HUES6 (cell line): ENCODE results near the gene APC.

Source experiments
- H3K27ac ChIP-seq: 2 replicates; pipeline ENCODE4 v1.7.0; 2013; ENCODE audit warnings: low read depth, mild to moderate bottlenecking, low read length, inconsistent platforms
- H3K27me3 ChIP-seq: 2 replicates; pipeline ENCODE4 v1.6.1; 2013; ENCODE audit warnings: low read length; ENCODE audit not compliant: control insufficient read depth, insufficient read depth
- H3K36me3 ChIP-seq: 2 replicates; pipeline ENCODE4 v1.6.1; 2013; ENCODE audit warnings: low read length; ENCODE audit not compliant: control insufficient read depth, insufficient read depth
- H3K4me1 ChIP-seq: 2 replicates; pipeline ENCODE4 v1.6.1; 2013; ENCODE audit warnings: low read length; ENCODE audit not compliant: control insufficient read depth, insufficient read depth
- H3K4me3 ChIP-seq: 2 replicates; pipeline ENCODE4 v1.5.1; 2013; ENCODE audit warnings: low read depth, low read length
- H3K9ac ChIP-seq: one replicate; pipeline ENCODE4 v1.6.1; 2013; ENCODE audit warnings: mild to moderate bottlenecking, low read length
- H3K9me3 ChIP-seq: 2 replicates; pipeline ENCODE4 v1.6.1; 2013; ENCODE audit warnings: low read depth, low read length; ENCODE audit not compliant: control insufficient read depth, insufficient read depth

The APC gene

DNA sequence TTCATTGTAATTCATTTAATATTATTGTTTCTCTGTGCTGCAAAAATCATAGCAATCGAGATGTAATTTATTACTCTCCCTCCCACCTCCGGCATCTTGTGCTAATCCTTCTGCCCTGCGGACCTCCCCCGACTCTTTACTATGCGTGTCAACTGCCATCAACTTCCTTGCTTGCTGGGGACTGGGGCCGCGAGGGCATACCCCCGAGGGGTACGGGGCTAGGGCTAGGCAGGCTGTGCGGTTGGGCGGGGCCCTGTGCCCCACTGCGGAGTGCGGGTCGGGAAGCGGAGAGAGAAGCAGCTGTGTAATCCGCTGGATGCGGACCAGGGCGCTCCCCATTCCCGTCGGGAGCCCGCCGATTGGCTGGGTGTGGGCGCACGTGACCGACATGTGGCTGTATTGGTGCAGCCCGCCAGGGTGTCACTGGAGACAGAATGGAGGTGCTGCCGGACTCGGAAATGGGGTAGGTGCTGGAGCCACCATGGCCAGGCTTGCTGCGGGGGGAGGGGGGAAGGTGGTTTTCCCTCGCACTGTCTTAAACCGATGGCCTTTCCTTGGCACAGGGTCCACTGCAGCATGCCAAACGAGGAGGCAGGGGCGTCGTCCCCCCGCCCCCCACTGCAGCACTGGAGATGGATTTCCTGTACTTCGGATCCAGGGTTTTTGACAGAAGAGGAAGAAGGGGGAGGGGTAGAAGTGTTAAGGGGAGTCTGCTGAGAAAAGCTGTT lies at the start of gene APC:
TSS of gene APC (plus strand) at position 423 of the 728 bp plus-strand sequence. CDS start 17,006 bp downstream, outside the sequence.
- Histone ChIP-seq H3K36me3 (no peaks in the 10 kb centered on the region), H3K9me3 (no peaks in the 10 kb centered on the region), H3K9ac (peak within 1 kb of the TSS; percentile 67), H3K27me3 (no peaks in the 10 kb centered on the region), H3K4me1 (peaks cover 7% of the 10 kb centered on the region), H3K4me3 (peak within 1 kb of the TSS; percentile 81), H3K27ac (no peak within 1 kb of the TSS)

DNA sequence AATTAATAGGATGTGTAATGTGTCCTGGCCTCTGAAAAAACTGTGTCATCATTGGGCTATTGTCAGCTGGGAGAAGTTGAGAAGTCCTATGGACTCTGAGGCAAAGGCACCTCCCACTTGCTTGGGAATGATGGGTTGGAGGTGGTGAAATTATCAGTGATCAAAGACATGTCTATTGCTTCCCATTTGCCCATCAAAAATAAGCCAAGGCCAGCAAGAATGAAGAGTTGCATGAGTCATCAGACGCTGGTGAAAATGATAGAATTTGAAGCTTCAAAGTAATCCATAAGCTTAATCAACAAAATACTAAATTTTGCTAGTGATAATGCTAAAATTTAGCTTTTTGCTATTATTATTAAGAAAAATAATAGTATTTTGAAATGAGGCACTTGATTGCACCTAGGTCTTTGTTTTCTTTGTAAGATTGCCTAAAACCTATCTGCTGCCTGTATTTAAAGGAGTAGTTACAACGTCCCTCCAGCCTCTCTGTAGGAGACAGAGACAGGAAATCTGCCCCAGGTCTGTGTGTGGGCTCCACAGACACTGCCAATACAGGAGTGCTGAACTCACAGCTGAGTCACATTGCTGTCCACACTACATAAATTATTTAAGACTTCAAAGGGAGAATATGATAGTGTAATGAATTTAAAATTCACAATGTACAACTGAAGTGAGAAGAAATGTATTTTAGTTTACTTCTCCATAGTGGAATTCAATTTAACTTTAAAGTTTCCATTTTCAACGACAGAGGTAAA lies 48.4 kb upstream of the APC start:
- H3K9me3 ChIP-seq = peaks cover 3% of the 10 kb centered on the region; the same call in 1 of the 2 replicates
- no peak overlapping the region for H3K27ac ChIP-seq
- H3K9ac ChIP-seq = no peak overlapping the region
- H3K36me3 ChIP-seq = no peaks in the 10 kb centered on the region
- no peak overlapping the region for H3K4me3 ChIP-seq
- H3K4me1 ChIP-seq = no peaks in the 10 kb centered on the region
- no peaks in the 10 kb centered on the region for H3K27me3 ChIP-seq

DNA sequence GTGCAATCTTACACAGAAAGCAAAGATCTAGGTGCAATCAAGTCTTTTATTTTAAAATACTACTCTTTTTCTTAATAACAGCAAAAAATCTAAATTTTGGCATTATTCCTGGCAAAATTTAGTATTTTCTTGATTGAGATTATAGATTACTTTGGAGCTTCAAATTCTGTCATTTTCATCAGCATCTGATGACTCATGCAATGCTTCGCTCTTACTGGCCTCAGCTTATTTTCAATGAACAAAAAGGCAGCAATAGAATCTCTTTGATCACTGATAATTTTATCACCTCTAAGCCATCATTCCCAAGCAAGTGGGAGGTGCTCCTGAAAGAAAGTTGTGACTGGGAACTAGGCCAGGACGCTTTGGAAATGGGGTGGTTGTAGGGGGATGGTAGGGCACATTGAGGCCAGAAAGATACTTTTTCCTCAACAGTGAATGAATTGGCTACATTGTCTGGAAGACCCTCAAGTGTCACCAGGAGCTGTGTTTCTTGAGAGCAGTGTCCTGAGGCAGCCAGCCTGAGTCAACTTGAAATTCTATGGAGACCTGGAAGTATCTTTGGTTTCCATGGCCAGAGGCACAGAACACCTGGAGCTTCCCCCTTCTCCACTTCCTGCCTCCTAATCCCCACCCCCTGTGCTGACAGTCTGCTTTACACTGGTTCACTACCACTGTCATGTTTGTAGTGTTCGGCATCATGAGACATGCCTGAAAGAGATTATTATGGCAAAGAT lies 46.9 kb upstream of the APC start:
- Histone ChIP-seq H3K4me1 (no peaks in the 10 kb centered on the region), H3K9ac (no peak overlapping the region), H3K27me3 (no peaks in the 10 kb centered on the region), H3K4me3 (no peak overlapping the region), H3K27ac (no peak overlapping the region), H3K36me3 (no peaks in the 10 kb centered on the region), H3K9me3 (peaks cover 3% of the 10 kb centered on the region; the same call in 1 of the 2 replicates)

DNA sequence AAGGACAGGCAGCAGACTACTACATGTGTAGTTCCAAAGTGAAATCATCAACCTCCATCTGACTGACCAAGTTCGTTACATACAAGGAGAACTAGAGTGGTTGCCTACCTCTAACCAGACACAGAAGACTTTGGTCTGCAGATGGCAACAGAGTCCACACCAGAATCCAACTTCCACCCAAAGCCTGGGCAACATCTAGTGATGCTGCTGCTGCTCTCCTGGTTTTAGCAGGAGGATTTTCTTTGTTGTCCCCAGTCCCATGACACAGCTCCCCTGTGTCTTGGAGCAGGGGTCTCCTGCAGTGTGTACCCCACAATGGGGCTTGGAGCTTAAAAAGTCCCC lies 46.4 kb upstream of the APC start:
- no peak overlapping the region for H3K4me3 ChIP-seq
- no peaks in the 10 kb centered on the region for H3K27me3 ChIP-seq
- no peak overlapping the region for H3K27ac ChIP-seq
- peaks cover 3% of the 10 kb centered on the region; the same call in 1 of the 2 replicates for H3K9me3 ChIP-seq
- H3K9ac ChIP-seq = no peak overlapping the region
- no peaks in the 10 kb centered on the region for H3K4me1 ChIP-seq
- H3K36me3 ChIP-seq = no peaks in the 10 kb centered on the region

DNA sequence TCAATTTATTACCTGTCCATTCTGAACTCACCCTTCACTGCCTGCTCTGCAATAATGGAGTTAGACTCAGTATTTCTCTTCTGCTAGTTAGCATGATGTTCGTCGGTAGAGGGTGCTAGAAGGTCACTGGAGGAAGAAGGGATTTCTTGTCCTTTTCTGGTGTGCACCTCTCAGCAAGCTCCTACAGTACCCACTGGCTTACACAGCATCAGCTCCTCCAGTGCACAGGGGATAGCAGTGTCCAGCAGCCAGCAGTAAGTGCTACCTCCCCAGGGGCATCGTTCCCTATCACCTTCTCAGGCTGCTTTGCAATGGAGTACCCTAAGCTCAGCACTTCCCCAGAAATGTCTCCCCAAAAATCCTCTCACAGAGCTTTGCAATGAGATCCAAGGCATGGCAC lies 45.9 kb upstream of the APC start:
- Histone ChIP-seq H3K27ac (no peak overlapping the region), H3K4me1 (no peaks in the 10 kb centered on the region), H3K9me3 (peaks cover 3% of the 10 kb centered on the region; the same call in 1 of the 2 replicates), H3K27me3 (no peaks in the 10 kb centered on the region), H3K36me3 (no peaks in the 10 kb centered on the region), H3K9ac (no peak overlapping the region), H3K4me3 (no peak overlapping the region)

DNA sequence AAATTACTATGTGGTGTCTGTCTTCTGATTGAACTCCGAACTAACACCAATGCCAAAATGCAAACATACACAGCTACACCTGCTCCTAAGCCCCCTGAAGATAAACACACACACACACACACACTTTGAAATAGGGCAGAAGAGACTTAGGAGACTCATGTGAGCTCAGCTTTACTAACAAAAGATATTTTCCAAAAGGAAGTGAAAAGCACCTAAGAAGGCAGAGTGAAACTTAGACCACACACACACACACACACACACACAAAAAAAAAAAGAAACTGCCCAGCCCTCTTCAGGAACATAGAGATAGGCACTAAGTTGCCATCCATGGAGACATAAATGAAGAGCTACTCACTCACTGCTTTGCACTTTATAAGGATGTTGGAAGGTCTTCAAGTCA lies 45.2 kb upstream of the APC start:
- peaks cover 3% of the 10 kb centered on the region; the same call in 1 of the 2 replicates for H3K9me3 ChIP-seq
- no peaks in the 10 kb centered on the region for H3K27me3 ChIP-seq
- H3K27ac ChIP-seq = no peak overlapping the region
- no peak overlapping the region for H3K4me3 ChIP-seq
- H3K36me3 ChIP-seq = no peaks in the 10 kb centered on the region
- H3K9ac ChIP-seq = no peak overlapping the region
- no peaks in the 10 kb centered on the region for H3K4me1 ChIP-seq

DNA sequence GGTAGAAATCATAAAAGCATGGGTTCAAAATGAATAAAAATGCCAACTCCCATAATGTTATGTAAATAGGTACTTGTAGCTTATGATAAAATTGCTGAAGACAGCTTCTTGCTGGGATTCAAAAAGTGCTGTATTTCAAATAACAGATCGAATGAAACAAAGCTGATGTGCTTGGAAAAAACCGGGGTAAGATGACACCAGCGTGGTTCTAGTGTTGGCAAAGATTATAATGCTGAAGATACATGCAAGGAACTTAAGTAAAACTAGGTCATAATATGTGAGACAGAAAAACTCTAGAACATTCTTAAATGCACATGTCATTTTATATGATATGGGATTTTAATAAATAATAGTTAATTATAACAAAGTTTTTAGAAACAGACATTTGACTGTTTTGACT lies 44.4 kb upstream of the APC start:
- H3K4me1 ChIP-seq = no peaks in the 10 kb centered on the region
- no peak overlapping the region for H3K27ac ChIP-seq
- no peaks in the 10 kb centered on the region for H3K36me3 ChIP-seq
- H3K9ac ChIP-seq = no peak overlapping the region
- H3K27me3 ChIP-seq = no peaks in the 10 kb centered on the region
- H3K4me3 ChIP-seq = no peak overlapping the region
- H3K9me3 ChIP-seq = peaks cover 3% of the 10 kb centered on the region; the same call in 1 of the 2 replicates

DNA sequence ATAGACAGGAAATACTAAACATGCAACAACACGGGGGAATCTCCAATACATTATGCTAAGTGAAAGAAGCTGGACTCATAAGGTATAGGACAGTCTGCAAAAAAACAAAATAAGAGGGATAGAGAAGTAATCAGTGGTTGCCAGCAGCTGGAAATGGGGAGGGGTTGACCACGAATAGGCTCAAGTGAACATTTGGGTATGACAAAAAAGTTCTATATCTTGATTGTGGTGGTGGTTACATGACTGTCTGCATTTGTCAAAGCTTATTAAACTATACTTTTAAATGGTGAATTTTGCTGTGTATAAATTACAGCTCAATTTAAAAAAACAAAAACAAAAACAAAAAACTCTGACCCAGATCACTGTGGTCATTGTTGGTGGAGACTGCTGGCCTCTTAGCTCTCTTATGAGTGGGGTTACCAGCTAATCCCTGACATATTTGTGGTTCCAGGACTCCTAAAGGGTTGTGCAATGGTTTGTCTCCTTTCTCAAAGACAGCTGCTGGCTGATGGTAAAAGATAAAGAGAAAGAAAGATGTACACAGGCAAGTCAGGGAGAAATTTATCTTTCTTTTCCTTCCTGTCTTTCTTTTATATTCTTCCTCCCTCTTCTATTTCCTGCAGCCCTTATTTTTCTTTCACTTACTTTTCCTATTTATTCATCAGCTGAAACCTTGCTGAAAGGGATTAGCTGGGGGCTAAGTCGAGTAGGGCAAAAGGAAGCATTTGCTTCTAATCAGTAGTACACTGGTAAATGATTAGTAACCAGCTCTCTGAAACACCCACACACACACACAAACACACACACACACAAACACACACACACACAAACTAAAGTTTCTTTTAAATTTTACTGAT lies 42.6 kb upstream of the APC start:
- Histone ChIP-seq H3K9ac (no peak overlapping the region), H3K27ac (no peak overlapping the region)

DNA sequence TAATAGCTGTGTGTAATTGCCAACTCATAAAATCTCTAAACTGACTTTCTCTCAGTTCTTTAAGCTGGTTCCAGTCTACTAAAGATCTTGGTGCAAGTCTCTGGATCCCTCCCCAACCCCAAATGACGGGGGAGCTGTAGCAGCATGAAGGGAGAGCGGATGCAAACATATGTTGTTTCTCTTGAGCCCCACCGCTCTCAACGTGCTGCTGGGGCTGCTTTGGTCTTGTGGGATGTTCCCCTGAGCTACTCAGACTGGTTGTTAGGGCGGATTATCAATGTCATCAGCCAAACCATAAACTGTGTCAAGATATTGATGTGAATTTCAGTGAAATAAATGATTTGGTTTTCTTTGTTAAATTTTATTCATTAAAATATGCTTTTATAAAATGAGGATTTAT lies 40.9 kb upstream of the APC start:
- no peaks in the 10 kb centered on the region for H3K36me3 ChIP-seq

More for the DNA sequence above, 42.6 kb upstream of the APC start:
- Histone ChIP-seq H3K36me3 (no peaks in the 10 kb centered on the region), H3K4me3 (no peak overlapping the region), H3K9me3 (peaks cover 3% of the 10 kb centered on the region; the same call in 1 of the 2 replicates), H3K4me1 (no peaks in the 10 kb centered on the region), H3K27me3 (no peaks in the 10 kb centered on the region)

DNA sequence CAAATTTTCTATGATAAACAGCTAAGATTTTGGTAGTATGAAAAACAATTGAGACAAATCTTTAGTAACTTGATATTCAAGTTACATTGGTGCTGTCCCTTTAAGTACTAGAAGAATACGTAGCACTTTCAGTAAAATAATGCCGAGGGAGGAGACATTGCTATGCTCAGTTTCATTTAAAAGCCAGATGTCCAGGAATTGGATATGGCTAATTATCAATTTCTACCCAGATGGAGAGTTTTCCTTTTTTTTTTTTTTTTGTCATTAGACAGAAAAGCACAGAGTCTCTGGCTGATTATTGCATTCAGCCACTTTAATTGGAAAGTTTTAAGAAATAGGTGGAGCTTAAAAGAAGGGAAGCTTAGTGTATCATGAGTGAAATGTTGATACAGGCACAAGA lies 40.4 kb upstream of the APC start:
- Histone ChIP-seq H3K4me3 (no peak overlapping the region), H3K9me3 (no peaks in the 10 kb centered on the region), H3K4me1 (no peaks in the 10 kb centered on the region), H3K27ac (no peak overlapping the region), H3K36me3 (no peaks in the 10 kb centered on the region), H3K9ac (no peak overlapping the region), H3K27me3 (no peaks in the 10 kb centered on the region)

More for the DNA sequence above, 40.9 kb upstream of the APC start:
- no peaks in the 10 kb centered on the region for H3K4me1 ChIP-seq
- no peak overlapping the region for H3K9ac ChIP-seq
- H3K4me3 ChIP-seq = no peak overlapping the region
- H3K9me3 ChIP-seq = no peaks in the 10 kb centered on the region
- H3K27ac ChIP-seq = no peak overlapping the region
- no peaks in the 10 kb centered on the region for H3K27me3 ChIP-seq
